Measurements from ENCODE around the gene GXYLT1. TPM values are rescaled to one million over a fixed set of nuclear protein-coding genes. Genes with fewer than 3 reads are reported as not detected.

GXYLT1 gene
- total and polyA plus RNA-seq, 9 of the 15 experiments (the other 6 are each of a cell fraction or from before 2014, with no cell fraction given): 1.4 to 9.3 (median 5.5) TPM

DNA sequence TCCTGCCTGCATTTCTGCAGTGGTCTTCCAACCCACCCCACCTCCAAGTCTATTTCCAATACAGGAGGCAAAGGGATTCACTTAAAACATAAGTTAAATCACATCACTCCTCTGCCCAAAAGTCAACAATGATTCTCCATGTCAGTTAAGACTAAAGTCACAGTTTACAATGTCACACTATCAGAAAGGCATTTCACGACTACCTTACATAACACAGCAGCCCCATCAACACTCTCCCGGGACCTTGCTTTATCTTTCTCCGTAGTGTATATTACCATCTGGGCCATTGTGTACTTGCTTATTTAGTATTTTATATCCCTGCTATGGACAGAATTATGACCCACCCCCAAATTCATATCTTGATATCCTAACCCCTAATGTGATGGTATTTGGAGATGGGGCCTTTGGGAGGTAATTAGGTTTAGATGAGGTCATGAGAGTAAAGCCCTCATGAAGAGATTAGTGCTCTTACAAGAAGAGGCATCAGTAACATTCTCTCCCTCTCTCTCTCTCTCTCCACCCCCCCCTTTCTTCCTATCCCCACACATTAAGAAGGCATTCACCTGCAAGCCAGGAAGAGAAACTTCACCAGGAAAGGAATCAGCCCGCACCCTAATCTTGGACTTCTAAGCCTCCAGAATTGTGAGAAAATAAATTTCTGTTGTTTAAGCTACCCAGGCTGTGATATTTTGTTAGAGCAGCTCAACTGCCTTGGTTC is 112.7 kb downstream of the GXYLT1 start:
- DNase-seq (ENCODE audit: extremely low read depth in 1 of 4, low spot score in 3 of 4): no peak
- Histone ChIP-seq H3K4me1 (replicated peaks in 1 of 2; ENCODE audit: control insufficient read depth in 2 of 2, insufficient read depth in 2 of 2, low read length in 2 of 2) (no peaks in the 10 kb centered on the region), H3K9me1 (ENCODE audit: control insufficient read depth, insufficient read depth, low read length) (no peaks in the 10 kb centered on the region), H3K27me3 (ENCODE audit: control insufficient read depth in 2 of 2, insufficient read depth in 2 of 2, low read length in 2 of 2) (peaks cover 0 to 4% of the 10 kb centered on the region in 2 experiments; a peak in 2 of 5 replicates), H3K36me3 (ENCODE audit: control insufficient read depth, insufficient read depth, low read length) (no peaks in the 10 kb centered on the region), H3K79me2 (ENCODE audit: control insufficient read depth, insufficient read depth, low read length) (no peaks in the 10 kb centered on the region), H3K4me3 (no peak overlapping the region), H3K27ac (ENCODE audit: extremely low read depth, low read depth, low read length) (no peak overlapping the region), H2AFZ (ENCODE audit: low read depth, low read length) (no peak overlapping the region), H3K9me3 (replicated peaks; ENCODE audit: control insufficient read depth, insufficient read depth, low read depth, low read length) (no peaks in the 10 kb centered on the region), H3K4me2 (ENCODE audit: insufficient read depth, low read length) (no peak overlapping the region), H4K20me1 (replicated peaks; ENCODE audit: control insufficient read depth, insufficient read depth, low read length) (no peaks in the 10 kb centered on the region), H3K9ac (ENCODE audit: insufficient read depth in 1 of 2, low read depth in 2 of 2, low read length in 2 of 2) (no peak overlapping the region)
- 0% methylated on average over 4 of the region's 4 CpGs for WGBS (ENCODE audit: insufficient coverage, low coverage, missing lambda C conversion rate)
- ChIA-PET CTCF (ENCODE audit: low intra/inter-chr PET ratio) (no interaction called here), POLR2A (interaction anchor here (0.7 to 0.9 kb wide), 2 partner anchors 8 to 9 kb away, joined by 3 read pairs; no protein-coding TSS in a partner anchor)
- intact Hi-C loops (cut with micrococcal nuclease): no loop called here
- in situ Hi-C loops (cut with MboI): no loop called here
- TF ChIP-seq EWSR1 (IDR thresholded peaks at IDR 0.05; ENCODE audit: borderline replicate concordance, low read depth, partially characterized antibody) (no peak), RB1 (IDR thresholded peaks at IDR 0.05; ENCODE audit: low read depth) (no peak), PHF21A (IDR thresholded peaks at IDR 0.05; ENCODE audit: borderline replicate concordance, low read depth) (no peak), XRCC4 (IDR thresholded peaks at IDR 0.05; ENCODE audit: extremely low read depth, insufficient read depth, insufficient read length) (no peak), ZNF583 (CRISPR knock-in tag; IDR thresholded peaks at IDR 0.05) (no peak), ZNF232 (CRISPR knock-in tag; IDR thresholded peaks at IDR 0.05) (no peak), SNIP1 (IDR thresholded peaks at IDR 0.05; ENCODE audit: low read depth) (no peak), PTRF (tag; IDR thresholded peaks at IDR 0.05) (no peak), ZNF217 (CRISPR knock-in tag; IDR thresholded peaks at IDR 0.05) (no peak), ZNF696 (CRISPR knock-in tag; conservative IDR thresholded peaks at IDR 0.05) (no peak), GABPB2 (CRISPR knock-in tag; conservative IDR thresholded peaks at IDR 0.05) (no peak), U2AF2 (optimal IDR thresholded peaks at IDR 0.05; ENCODE audit: low read depth, low read length) (no peak), ZNF224 (CRISPR knock-in tag; IDR thresholded peaks at IDR 0.05) (no peak)
- TF ChIP-seq, protein P1, sequence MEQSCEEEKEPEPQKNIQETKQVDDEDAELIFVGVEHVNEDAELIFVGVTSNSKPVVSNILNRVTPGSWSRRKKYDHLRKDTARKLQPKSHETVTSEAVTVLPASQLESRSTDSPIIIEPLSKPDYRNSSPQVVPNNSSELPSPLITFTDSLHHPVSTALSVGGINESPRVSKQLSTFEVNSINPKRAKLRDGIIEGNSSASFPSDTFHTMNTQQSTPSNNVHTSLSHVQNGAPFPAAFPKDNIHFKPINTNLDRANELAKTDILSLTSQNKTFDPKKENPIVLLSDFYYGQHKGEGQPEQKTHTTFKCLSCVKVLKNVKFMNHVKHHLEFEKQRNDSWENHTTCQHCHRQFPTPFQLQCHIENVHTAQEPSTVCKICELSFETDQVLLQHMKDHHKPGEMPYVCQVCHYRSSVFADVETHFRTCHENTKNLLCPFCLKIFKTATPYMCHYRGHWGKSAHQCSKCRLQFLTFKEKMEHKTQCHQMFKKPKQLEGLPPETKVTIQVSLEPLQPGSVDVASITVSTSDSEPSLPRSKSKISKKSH (CRISPR knock-in tag; IDR thresholded peaks at IDR 0.05): no peak
- TF ChIP-seq, protein P2, sequence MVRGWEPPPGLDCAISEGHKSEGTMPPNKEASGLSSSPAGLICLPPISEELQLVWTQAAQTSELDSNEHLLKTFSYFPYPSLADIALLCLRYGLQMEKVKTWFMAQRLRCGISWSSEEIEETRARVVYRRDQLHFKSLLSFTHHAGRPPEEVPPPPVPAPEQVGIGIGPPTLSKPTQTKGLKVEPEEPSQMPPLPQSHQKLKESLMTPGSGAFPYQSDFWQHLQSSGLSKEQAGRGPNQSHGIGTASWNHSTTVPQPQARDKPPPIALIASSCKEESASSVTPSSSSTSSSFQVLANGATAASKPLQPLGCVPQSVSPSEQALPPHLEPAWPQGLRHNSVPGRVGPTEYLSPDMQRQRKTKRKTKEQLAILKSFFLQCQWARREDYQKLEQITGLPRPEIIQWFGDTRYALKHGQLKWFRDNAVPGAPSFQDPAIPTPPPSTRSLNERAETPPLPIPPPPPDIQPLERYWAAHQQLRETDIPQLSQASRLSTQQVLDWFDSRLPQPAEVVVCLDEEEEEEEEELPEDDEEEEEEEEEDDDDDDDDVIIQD (CRISPR knock-in tag; IDR thresholded peaks at IDR 0.05): no peak
- TF ChIP-seq, protein P3, sequence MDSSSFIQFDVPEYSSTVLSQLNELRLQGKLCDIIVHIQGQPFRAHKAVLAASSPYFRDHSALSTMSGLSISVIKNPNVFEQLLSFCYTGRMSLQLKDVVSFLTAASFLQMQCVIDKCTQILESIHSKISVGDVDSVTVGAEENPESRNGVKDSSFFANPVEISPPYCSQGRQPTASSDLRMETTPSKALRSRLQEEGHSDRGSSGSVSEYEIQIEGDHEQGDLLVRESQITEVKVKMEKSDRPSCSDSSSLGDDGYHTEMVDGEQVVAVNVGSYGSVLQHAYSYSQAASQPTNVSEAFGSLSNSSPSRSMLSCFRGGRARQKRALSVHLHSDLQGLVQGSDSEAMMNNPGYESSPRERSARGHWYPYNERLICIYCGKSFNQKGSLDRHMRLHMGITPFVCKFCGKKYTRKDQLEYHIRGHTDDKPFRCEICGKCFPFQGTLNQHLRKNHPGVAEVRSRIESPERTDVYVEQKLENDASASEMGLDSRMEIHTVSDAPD (CRISPR knock-in tag; IDR thresholded peaks at IDR 0.05): no peak
- ATAC-seq: no peak
- no TSS peak for BruUV-seq (replicated peaks)
- FAIRE-seq: no peak
